Smooth muscle cell (in vitro differentiated cells): ENCODE measurements around the gene HLA-DOB. TPM values are rescaled to one million over a fixed set of nuclear protein-coding genes. Genes with fewer than 3 reads are reported as not detected.

Source experiments
- DNase-seq: peaks from one replicate; lab custom pipeline; 2025; ENCODE audit not compliant: unreplicated experiment; lab: John Stamatoyannopoulos, UW
- H2AFZ ChIP-seq: fragments of 200-600 bp; sonication (generic); 2 replicates; pipeline ENCODE4 v1.6.0; 2016; ENCODE audit warnings: antibody characterized with exemption, low read depth, mild to moderate bottlenecking
- H3F3A ChIP-seq: fragments of 200-600 bp; sonication (generic); 2 replicates; pipeline ENCODE4 v1.6.0; 2017; ENCODE audit warnings: antibody characterized with exemption, low read depth
- H3K27ac ChIP-seq: fragments of 200-600 bp; sonication (generic); 2 replicates; pipeline ENCODE4 v1.5.1; 2016; ENCODE audit warnings: low read depth, mild to moderate bottlenecking
- H3K27me3 ChIP-seq: fragments of 200-600 bp; sonication (generic); 2 replicates; pipeline ENCODE4 v1.6.1; 2016; ENCODE audit warnings: low read depth, mild to moderate bottlenecking
- H3K36me3 ChIP-seq: fragments of 200-600 bp; sonication (generic); 2 replicates; pipeline ENCODE4 v1.5.1; 2016; ENCODE audit warnings: low read depth
- H3K4me1 ChIP-seq: fragments of 200-600 bp; sonication (generic); 2 replicates; pipeline ENCODE4 v1.5.1; 2016; ENCODE audit warnings: low read depth
- H3K4me2 ChIP-seq: fragments of 200-600 bp; sonication (generic); 2 replicates; pipeline ENCODE4 v1.6.0; 2016; ENCODE audit warnings: mild to moderate bottlenecking
- H3K4me3 ChIP-seq: fragments of 200-600 bp; sonication (generic); 2 replicates; pipeline ENCODE4 v1.5.1; 2016; ENCODE audit warnings: mild to moderate bottlenecking
- H3K79me2 ChIP-seq: fragments of 200-600 bp; sonication (generic); 2 replicates; pipeline ENCODE4 v1.6.0; 2016; ENCODE audit warnings: low read depth, mild to moderate bottlenecking
- H3K9ac ChIP-seq: fragments of 200-600 bp; sonication (generic); 2 replicates; pipeline ENCODE4 v1.6.0; 2016; ENCODE audit warnings: low read depth
- H3K9me3 ChIP-seq: fragments of 200-600 bp; sonication (generic); replicated peaks from 2 replicates; pipeline ENCODE4 v1.5.1; 2016; ENCODE audit warnings: low read depth
- H4K20me1 ChIP-seq: fragments of 200-600 bp; sonication (generic); 2 replicates; pipeline ENCODE4 v1.6.0; 2016; ENCODE audit warnings: low read depth
- CTCF ChIP-seq: fragments of 200-600 bp; sonication (generic); IDR thresholded peaks from 2 replicates; pipeline ENCODE4 v1.5.1; 2017; ENCODE audit warnings: borderline replicate concordance, mild to moderate bottlenecking, antibody characterized with exemption; ENCODE audit not compliant: insufficient read depth, poor library complexity, severe bottlenecking
- WGBS: methylation state at CpG from one replicate; pipeline ENCODE4 v1.1.7; 2016; ENCODE audit warnings: low lambda C conversion rate; 5-methylcytosine and 5-hydroxymethylcytosine counted together
- polyA plus RNA-seq: library from polyadenylated mRNA; unstranded; fragments of >200 nt; fragmentation: Nextera tagmentation; extraction: Ambion mirVana; gene quantifications from 2 replicates; pipeline ENCODE4 v1.2.1, GENCODE V29; 2016
- total RNA-seq: library from RNA; depleted of rRNA; stranded (reverse); fragments of >200 nt; gene quantifications from 2 replicates; pipeline ENCODE4 v1.2.3, GENCODE V29; 2014

Gene HLA-DOB
- total and polyA plus RNA-seq, 2 experiments from 2014 or later, result 0.09 TPM; not detected in 1

GRCh38 chr6:32858194-32858593 lies 41.4 kb upstream of the HLA-DOB start:
- Histone ChIP-seq H3K27ac (no peak overlapping the region), H3K27me3 (peaks cover 41% of the 10 kb centered on the region), H4K20me1 (no peaks in the 10 kb centered on the region), H3F3A (no peaks in the 10 kb centered on the region), H3K9me3 (no peaks in the 10 kb centered on the region), H3K9ac (no peak overlapping the region), H3K4me1 (peaks cover 2% of the 10 kb centered on the region), H3K36me3 (no peaks in the 10 kb centered on the region), H3K4me2 (no peak overlapping the region), H3K4me3 (no peak overlapping the region), H3K79me2 (no peaks in the 10 kb centered on the region), H2AFZ (no peak overlapping the region)
- no peak for DNase-seq
- WGBS, result 83% methylated on average over 5 of the region's 5 CpGs
- no peak for TF ChIP-seq CTCF

GRCh38 chr6:32857156-32857891 lies 40.5 kb upstream of the HLA-DOB start:
- Histone ChIP-seq H3K9me3 (no peaks in the 10 kb centered on the region), H3K27ac (no peak overlapping the region), H3K4me1 (peaks cover 2% of the 10 kb centered on the region), H3K4me2 (no peak overlapping the region), H3K36me3 (no peaks in the 10 kb centered on the region), H3K4me3 (no peak overlapping the region), H2AFZ (no peak overlapping the region), H4K20me1 (no peaks in the 10 kb centered on the region), H3K9ac (no peak overlapping the region), H3K79me2 (no peaks in the 10 kb centered on the region), H3F3A (no peaks in the 10 kb centered on the region), H3K27me3 (peaks cover 46% of the 10 kb centered on the region)
- no peak for DNase-seq
- 79% methylated on average over 14 of the region's 14 CpGs for WGBS
- no peak for TF ChIP-seq CTCF

- no peak for TF ChIP-seq CTCF
- Histone ChIP-seq H3K9me3 (no peaks in the 10 kb centered on the region), H3K27me3 (peaks cover 64% of the 10 kb centered on the region), H2AFZ (no peak overlapping the region), H3K4me3 (no peak overlapping the region), H3K4me1 (no peaks in the 10 kb centered on the region), H3K27ac (no peak overlapping the region), H3K4me2 (no peak overlapping the region), H3K36me3 (no peaks in the 10 kb centered on the region), H3K9ac (no peak overlapping the region), H3F3A (no peaks in the 10 kb centered on the region), H3K79me2 (no peaks in the 10 kb centered on the region), H4K20me1 (no peaks in the 10 kb centered on the region)
- DNase-seq, result no peak
- WGBS, result 88% methylated on average over 8 of the region's 8 CpGs
Observed at GRCh38 chr6:32855467-32856174, 38.8 kb upstream of the HLA-DOB start.
